Testis (tissue), 2 donors: ENCODE results near the gene PAK6.

ENCODE experiments used
- CTCF ChIP-seq, 3 experiments: fragments of 450-650 bp in 2 of 3; fragments of 200-600 bp in 1 of 3; sonication (generic) in 1 of 3; IDR thresholded peaks; one replicate each; pipeline ENCODE4 v1.5.1; 2016 to 2019; ENCODE audit warnings: antibody characterized with exemption in 3 of 3, mild to moderate bottlenecking in 2 of 3, moderate library complexity in 1 of 3
- POLR2A ChIP-seq: fragments of 450-650 bp; IDR thresholded peaks from one replicate; pipeline ENCODE4 v1.6.1; 2017; ENCODE audit warnings: antibody characterized with exemption, mild to moderate bottlenecking, moderate library complexity

GRCh38 chr15:40278026-40278425 is 39.2 kb downstream of the PAK6 start:
- TF ChIP-seq CTCF (IDR thresholded peaks at IDR 0.05) (no peak), POLR2A (no peak)
